ENCODE data around the gene C22orf42.
"Not testable (repeated sequence)": the region's sequence is repeated elsewhere in the genome, so short reads cannot be mapped to it uniquely, and the experiment has no call there.

DNA sequence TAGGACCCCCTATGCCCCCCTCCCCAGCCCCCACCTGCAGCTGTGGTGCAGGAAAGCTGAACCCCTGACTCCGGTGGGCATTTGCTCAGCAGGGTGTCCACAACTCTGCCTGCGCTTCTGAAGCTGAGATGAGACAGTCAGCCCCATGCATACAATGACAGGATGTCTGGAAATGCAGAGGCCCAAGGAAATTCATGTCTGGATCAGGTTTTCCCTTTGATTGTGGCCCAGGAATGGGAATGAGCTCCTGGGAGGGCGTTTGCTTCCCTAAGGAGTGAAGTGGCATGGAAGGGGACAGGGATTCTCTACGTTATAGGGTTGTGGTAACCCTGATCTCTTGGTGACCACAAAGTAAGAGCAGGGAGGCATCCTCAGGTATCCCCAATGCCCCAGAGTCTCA lies 22.2 kb downstream of the C22orf42 start:
- TF ChIP-seq, protein P1, sequence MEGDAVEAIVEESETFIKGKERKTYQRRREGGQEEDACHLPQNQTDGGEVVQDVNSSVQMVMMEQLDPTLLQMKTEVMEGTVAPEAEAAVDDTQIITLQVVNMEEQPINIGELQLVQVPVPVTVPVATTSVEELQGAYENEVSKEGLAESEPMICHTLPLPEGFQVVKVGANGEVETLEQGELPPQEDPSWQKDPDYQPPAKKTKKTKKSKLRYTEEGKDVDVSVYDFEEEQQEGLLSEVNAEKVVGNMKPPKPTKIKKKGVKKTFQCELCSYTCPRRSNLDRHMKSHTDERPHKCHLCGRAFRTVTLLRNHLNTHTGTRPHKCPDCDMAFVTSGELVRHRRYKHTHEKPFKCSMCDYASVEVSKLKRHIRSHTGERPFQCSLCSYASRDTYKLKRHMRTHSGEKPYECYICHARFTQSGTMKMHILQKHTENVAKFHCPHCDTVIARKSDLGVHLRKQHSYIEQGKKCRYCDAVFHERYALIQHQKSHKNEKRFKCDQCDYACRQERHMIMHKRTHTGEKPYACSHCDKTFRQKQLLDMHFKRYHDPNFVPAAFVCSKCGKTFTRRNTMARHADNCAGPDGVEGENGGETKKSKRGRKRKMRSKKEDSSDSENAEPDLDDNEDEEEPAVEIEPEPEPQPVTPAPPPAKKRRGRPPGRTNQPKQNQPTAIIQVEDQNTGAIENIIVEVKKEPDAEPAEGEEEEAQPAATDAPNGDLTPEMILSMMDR (IDR thresholded peaks at IDR 0.05), result not testable (repeated sequence)
- not testable (repeated sequence) for TF ChIP-seq EZH2 (IDR thresholded peaks at IDR 0.05; ENCODE audit: borderline replicate concordance, insufficient read depth, low read depth, low read length, poor library complexity, severe bottlenecking)
